NCI-H2081 treated with DMSO at 0.1 percent for 48 hours (cell line): ENCODE measurements around the gene CCL23.
"Not testable (repeated sequence)": the region's sequence is repeated elsewhere in the genome, so short reads cannot be mapped to it uniquely, and the experiment has no call there.

Experiments used
- DNase-seq: peaks from one replicate; lab custom pipeline; 2025; lab: John Stamatoyannopoulos, UW

CCL23 gene

GRCh38 chr17:36017799-36018198 is at the start of gene CCL23:
CCL23 (minus strand) TSS chr17:36017972; CDS start chr17:36017897, 75 bp downstream.
- no peak for DNase-seq

GRCh38 chr17:36066365-36066985 is 48.7 kb upstream of the CCL23 start:
- DNase-seq: no peak

- no peak for DNase-seq
Measured at GRCh38 chr17:36063786-36064541, 46.2 kb upstream of the CCL23 start, which contains the start of gene CCL18. CCL18 (plus strand) TSS chr17:36064272; CDS start chr17:36064343, 71 bp downstream.

- no peak for DNase-seq
Measured at GRCh38 chr17:36060816-36061215, 43.0 kb upstream of the CCL23 start.

- no peak for DNase-seq
Measured at GRCh38 chr17:36059406-36059805, 41.6 kb upstream of the CCL23 start.

- no peak for DNase-seq
Measured at GRCh38 chr17:36057911-36058310, 40.1 kb upstream of the CCL23 start.

- no peak for DNase-seq
Measured at GRCh38 chr17:36055921-36056520, 38.2 kb upstream of the CCL23 start.

GRCh38 chr17:36055171-36055570 is 37.4 kb upstream of the CCL23 start:
- DNase-seq: no peak

GRCh38 chr17:36049643-36050042 is 31.9 kb upstream of the CCL23 start:
- DNase-seq: no peak

- no peak for DNase-seq
Measured at GRCh38 chr17:36048066-36048465, 30.3 kb upstream of the CCL23 start.

- no peak for DNase-seq
Measured at GRCh38 chr17:36036235-36036634, 18.5 kb upstream of the CCL23 start.

GRCh38 chr17:36034127-36034526 is 16.4 kb upstream of the CCL23 start:
- DNase-seq: no peak

GRCh38 chr17:36030956-36031355 is 13.2 kb upstream of the CCL23 start:
- DNase-seq: no peak

GRCh38 chr17:36027761-36028160 is 10.0 kb upstream of the CCL23 start:
- DNase-seq: no peak

GRCh38 chr17:36024106-36024869 is 6.5 kb upstream of the CCL23 start:
- DNase-seq: no peak

- DNase-seq: no peak
Measured at GRCh38 chr17:36019423-36019822, 1.7 kb upstream of the CCL23 start.

- DNase-seq: no peak
Measured at GRCh38 chr17:36016555-36016954, 1.2 kb downstream of the CCL23 start.

- not testable (repeated sequence) for DNase-seq
Measured at GRCh38 chr17:36015895-36016294, 1.9 kb downstream of the CCL23 start.

- no peak for DNase-seq
Measured at GRCh38 chr17:36014946-36015345, 2.8 kb downstream of the CCL23 start.

GRCh38 chr17:36011201-36011600 is 6.6 kb downstream of the CCL23 start:
- DNase-seq: no peak

GRCh38 chr17:36008998-36009665 is 8.6 kb downstream of the CCL23 start:
- DNase-seq: no peak

GRCh38 chr17:36004594-36005108 is 13.1 kb downstream of the CCL23 start:
- DNase-seq: no peak
